Esophagus (tissue), 2 donors: ENCODE measurements around the gene CCSER1. TPM values are rescaled to one million over a fixed set of nuclear protein-coding genes. Genes with fewer than 3 reads are reported as not detected.

Source experiments
- H3K27ac ChIP-seq, 2 donors: one replicate each; pipeline ENCODE4 v1.5.1; 2013; ENCODE audit warnings: low read depth in 2 of 2, mild to moderate bottlenecking in 2 of 2, inconsistent platforms in 1 of 2, low read length in 1 of 2, moderate library complexity in 1 of 2
- H3K27me3 ChIP-seq, 2 donors: one replicate each; pipeline ENCODE4 v1.6.1; 2013; ENCODE audit warnings: low read length in 2 of 2, control low read depth in 1 of 2, mild to moderate bottlenecking in 1 of 2; ENCODE audit not compliant: insufficient read depth in 2 of 2, control insufficient read depth in 1 of 2
- H3K36me3 ChIP-seq, 2 donors: one replicate each; pipeline ENCODE4 v1.6.1; 2013; ENCODE audit warnings: low read length in 1 of 2; ENCODE audit not compliant: control insufficient read depth in 2 of 2, insufficient read depth in 2 of 2
- H3K4me1 ChIP-seq, 2 donors: one replicate each; pipeline ENCODE4 v1.6.1; 2013; ENCODE audit warnings: low read length in 1 of 2; ENCODE audit not compliant: control insufficient read depth in 2 of 2, insufficient read depth in 2 of 2
- H3K4me3 ChIP-seq, 2 donors: one replicate each; pipeline ENCODE4 v1.5.1; 2013; ENCODE audit warnings: low read length in 2 of 2, mild to moderate bottlenecking in 2 of 2, low read depth in 1 of 2, moderate library complexity in 1 of 2
- H3K9me3 ChIP-seq, 2 donors: one replicate each; pipeline ENCODE4 v1.6.1; 2013; ENCODE audit warnings: mild to moderate bottlenecking in 2 of 2, low read depth in 1 of 2, low read length in 1 of 2, moderate library complexity in 1 of 2; ENCODE audit not compliant: control insufficient read depth in 2 of 2, insufficient read depth in 1 of 2
- WGBS, 2 donors: extraction: QIAGEN DNeasy Blood & Tissue Kit; methylation state at CpG; one replicate each; pipeline ENCODE4 v1.1.7; 2013; 5-methylcytosine and 5-hydroxymethylcytosine counted together
- polyA plus RNA-seq, 2 donors: library from polyadenylated mRNA; stranded (reverse); fragments of 200-250 nt; gene quantifications; one replicate each; pipeline ENCODE4 v1.2.3, GENCODE V29; 2013
- donor health status: healthy with polysubstance abuse.
- donor health status: Bipolar disorder and iron deficiency.

CCSER1 gene
- polyA plus RNA-seq, 2 donors = 0.35 to 0.87 TPM

GRCh38 chr4:90614371-90614770 is 487.2 kb downstream of the CCSER1 start:
- 65 to 66% methylated on average over 2 of the region's 2 CpGs for WGBS, 2 donors

GRCh38 chr4:90621080-90621479 is 493.9 kb downstream of the CCSER1 start:
- 74 to 88% methylated on average over 1 of the region's 1 CpG for WGBS, 2 donors
- Histone ChIP-seq H3K36me3 (no peaks in the 10 kb centered on the region), H3K9me3 (no peaks in the 10 kb centered on the region), H3K27me3 (no peaks in the 10 kb centered on the region), H3K4me3 (no peak overlapping the region), H3K27ac (no peak overlapping the region), H3K4me1 (no peaks in the 10 kb centered on the region)

More at GRCh38 chr4:90614371-90614770, 487.2 kb downstream of the CCSER1 start:
- Histone ChIP-seq H3K4me1 (no peaks in the 10 kb centered on the region), H3K4me3 (no peak overlapping the region), H3K27me3 (no peaks in the 10 kb centered on the region), H3K9me3 (no peaks in the 10 kb centered on the region), H3K27ac (no peak overlapping the region), H3K36me3 (no peaks in the 10 kb centered on the region)

GRCh38 chr4:90624781-90625180 is 497.6 kb downstream of the CCSER1 start:
- H3K4me3 ChIP-seq = no peak overlapping the region
- no peak overlapping the region for H3K27ac ChIP-seq
- H3K4me1 ChIP-seq = no peaks in the 10 kb centered on the region
- WGBS, 2 donors = 33 to 55% methylated on average over 3 of the region's 3 CpGs
- no peaks in the 10 kb centered on the region for H3K36me3 ChIP-seq
- H3K9me3 ChIP-seq = no peaks in the 10 kb centered on the region
- no peaks in the 10 kb centered on the region for H3K27me3 ChIP-seq

GRCh38 chr4:90641861-90642599 is 514.8 kb downstream of the CCSER1 start:
- 81 to 89% methylated on average over 7 of the region's 7 CpGs for WGBS, 2 donors
- H3K27ac ChIP-seq = no peak overlapping the region
- no peaks in the 10 kb centered on the region for H3K36me3 ChIP-seq
- no peaks in the 10 kb centered on the region for H3K27me3 ChIP-seq
- H3K9me3 ChIP-seq = no peaks in the 10 kb centered on the region
- H3K4me3 ChIP-seq = no peak overlapping the region
- H3K4me1 ChIP-seq = no peaks in the 10 kb centered on the region

- no peaks in the 10 kb centered on the region for H3K4me1 ChIP-seq
- H3K27ac ChIP-seq = no peak overlapping the region
- no peak overlapping the region for H3K4me3 ChIP-seq
- no peaks in the 10 kb centered on the region for H3K9me3 ChIP-seq
- H3K36me3 ChIP-seq = no peaks in the 10 kb centered on the region
- H3K27me3 ChIP-seq = no peaks in the 10 kb centered on the region
- 50 to 65% methylated on average over 1 of the region's 1 CpG for WGBS, 2 donors
Observed at GRCh38 chr4:90643156-90643555, 516.0 kb downstream of the CCSER1 start.

- H3K36me3 ChIP-seq = no peaks in the 10 kb centered on the region
- no peaks in the 10 kb centered on the region for H3K4me1 ChIP-seq
- no peaks in the 10 kb centered on the region for H3K27me3 ChIP-seq
- H3K9me3 ChIP-seq = no peaks in the 10 kb centered on the region
- H3K4me3 ChIP-seq = no peak overlapping the region
- no peak overlapping the region for H3K27ac ChIP-seq
Observed at GRCh38 chr4:90648311-90648710, 521.1 kb downstream of the CCSER1 start.

- 88 to 94% methylated on average over 2 of the region's 2 CpGs for WGBS, 2 donors
- no peak overlapping the region for H3K4me3 ChIP-seq
- no peaks in the 10 kb centered on the region for H3K36me3 ChIP-seq
- H3K27ac ChIP-seq = no peak overlapping the region
- H3K27me3 ChIP-seq = no peaks in the 10 kb centered on the region
- H3K9me3 ChIP-seq = no peaks in the 10 kb centered on the region
- H3K4me1 ChIP-seq = no peaks in the 10 kb centered on the region
Observed at GRCh38 chr4:90648791-90649190, 521.6 kb downstream of the CCSER1 start.

- H3K4me1 ChIP-seq = no peaks in the 10 kb centered on the region
- H3K27me3 ChIP-seq = no peaks in the 10 kb centered on the region
- H3K4me3 ChIP-seq = no peak overlapping the region
- H3K27ac ChIP-seq = no peak overlapping the region
- no peaks in the 10 kb centered on the region for H3K9me3 ChIP-seq
- H3K36me3 ChIP-seq = no peaks in the 10 kb centered on the region
- WGBS, 2 donors = 83 to 88% methylated on average over 3 of the region's 3 CpGs
Observed at GRCh38 chr4:90660672-90661071, 533.5 kb downstream of the CCSER1 start.

- Histone ChIP-seq H3K9me3 (no peaks in the 10 kb centered on the region), H3K27me3 (no peaks in the 10 kb centered on the region), H3K27ac (no peak overlapping the region), H3K4me3 (no peak overlapping the region), H3K36me3 (no peaks in the 10 kb centered on the region), H3K4me1 (no peaks in the 10 kb centered on the region)
- 72 to 75% methylated on average over 4 of the region's 4 CpGs for WGBS, 2 donors
Observed at GRCh38 chr4:90670183-90670582, 543.0 kb downstream of the CCSER1 start.

GRCh38 chr4:90689739-90690138 is 562.5 kb downstream of the CCSER1 start:
- no peak overlapping the region for H3K27ac ChIP-seq
- H3K27me3 ChIP-seq = no peaks in the 10 kb centered on the region
- no peak overlapping the region for H3K4me3 ChIP-seq
- H3K4me1 ChIP-seq = no peaks in the 10 kb centered on the region
- 42 to 48% methylated on average over 1 of the region's 1 CpG for WGBS, 2 donors
- no peaks in the 10 kb centered on the region for H3K9me3 ChIP-seq
- no peaks in the 10 kb centered on the region for H3K36me3 ChIP-seq
